H1 (cell line): ENCODE measurements around the gene ANKRD11. TPM values are rescaled to one million over a fixed set of nuclear protein-coding genes. Genes with fewer than 3 reads are reported as not detected.

ENCODE experiments used
- CTCF ChIA-PET: fragments of 300-600 bp; sonication (Branson Sonifier 250); formaldehyde crosslinking; loops from one replicate; lab custom pipeline; 2021; ENCODE audit not compliant: partially characterized antibody; lab: Charles Lee
- POLR2A ChIA-PET: fragments of 300-600 bp; sonication (Branson Sonifier 250); formaldehyde crosslinking; loops from one replicate; lab custom pipeline; 2021; ENCODE audit warnings: inconsistent platforms; ENCODE audit not compliant: partially characterized antibody; lab: Charles Lee
- DNase-seq, 2 experiments: peaks; one replicate each; pipeline versions ENCODE4 v3.0.0 to v3.0.0-alpha.2; 2010 to 2022; ENCODE audit warnings: low spot score in 2 of 2, low read depth in 1 of 2, mixed read lengths in 1 of 2
- FAIRE-seq: peaks from 2 replicates; lab custom pipeline; 2011; peaks lifted over from hg19 to GRCh38; lab: Jason Lieb, UNC
- H2AFZ ChIP-seq: 2 replicates; pipeline ENCODE4 v1.8.1; 2012; ENCODE audit warnings: low read length, inconsistent platforms
- H2AK5ac ChIP-seq: 2 replicates; pipeline ENCODE4 v1.6.1; 2013; ENCODE audit warnings: low read depth, low read length
- H2BK120ac ChIP-seq: replicated peaks from 2 replicates; pipeline ENCODE3; 2013; ENCODE audit warnings: low read depth, low read length, inconsistent platforms
- H2BK12ac ChIP-seq: 2 replicates; pipeline ENCODE4 v1.6.1; 2013; ENCODE audit warnings: low read depth, low read length
- H2BK15ac ChIP-seq: 2 replicates; pipeline ENCODE4 v1.6.1; 2013; ENCODE audit warnings: low read length
- H2BK20ac ChIP-seq: 2 replicates; pipeline ENCODE4 v1.6.1; 2013; ENCODE audit warnings: low read length
- H2BK5ac ChIP-seq: 2 replicates; pipeline ENCODE4 v1.6.1; 2013; ENCODE audit warnings: low read depth, low read length
- H3K14ac ChIP-seq: 2 replicates; pipeline ENCODE4 v1.6.1; 2013; ENCODE audit warnings: inconsistent platforms; ENCODE audit not compliant: insufficient read length
- H3K18ac ChIP-seq: 2 replicates; pipeline ENCODE4 v1.6.1; 2013; ENCODE audit warnings: low read length; ENCODE audit errors: extremely low read depth
- H3K23ac ChIP-seq: 2 replicates; pipeline ENCODE4 v1.6.1; 2013; ENCODE audit warnings: inconsistent platforms; ENCODE audit not compliant: insufficient read length
- H3K23me2 ChIP-seq: 2 replicates; pipeline ENCODE4 v1.6.1; 2013; ENCODE audit warnings: low read depth, low read length
- H3K27ac ChIP-seq: 2 replicates; pipeline ENCODE4 v1.6.1; 2011; ENCODE audit warnings: low read depth, low read length, inconsistent platforms
- H3K27me3 ChIP-seq, 4 experiments: replicated peaks in 1 of 4; 1 replicate in 1 of 4; 2 replicates in 3 of 4; pipeline versions ENCODE4 v1.6.1 to v1.8.1; 2011 to 2013; ENCODE audit warnings: low read length in 3 of 4, mild to moderate bottlenecking in 3 of 4, inconsistent platforms in 2 of 4, mixed read lengths in 2 of 4, moderate library complexity in 1 of 4; ENCODE audit not compliant: control insufficient read depth in 3 of 4, insufficient read depth in 3 of 4; ENCODE audit errors: extremely low read depth in 1 of 4
- H3K36me3 ChIP-seq, 4 experiments: 2 replicates each; pipeline versions ENCODE4 v1.6.1 to v1.8.1; 2011 to 2013; ENCODE audit warnings: mild to moderate bottlenecking in 4 of 4, low read length in 3 of 4, moderate library complexity in 2 of 4, control low read depth in 1 of 4, inconsistent platforms in 1 of 4; ENCODE audit not compliant: insufficient read depth in 4 of 4, control insufficient read depth in 2 of 4
- H3K4ac ChIP-seq: replicated peaks from 2 replicates; pipeline ENCODE3; 2013; ENCODE audit warnings: low read length, low read depth, mixed read lengths, inconsistent platforms; ENCODE audit not compliant: insufficient read length
- H3K4me1 ChIP-seq, 4 experiments: replicated peaks in 1 of 4; 1 replicate in 1 of 4; 2 replicates in 3 of 4; pipeline versions ENCODE4 v1.6.1 to v1.8.1; 2011 to 2013; ENCODE audit warnings: low read length in 3 of 4, inconsistent platforms in 2 of 4, mixed read lengths in 1 of 4; ENCODE audit not compliant: insufficient read depth in 4 of 4, control insufficient read depth in 3 of 4
- H3K4me2 ChIP-seq, 2 experiments: 2 replicates each; pipeline versions ENCODE4 v1.6.1 to v1.8.1; 2011 to 2013; ENCODE audit warnings: low read depth in 2 of 2, low read length in 2 of 2, control low read depth in 1 of 2, inconsistent platforms in 1 of 2, mild to moderate bottlenecking in 1 of 2; ENCODE audit not compliant: insufficient read depth in 1 of 2
- H3K4me3 ChIP-seq, 4 experiments: fragments of 200-600, 300-600 bp in 1 of 4; sonication (generic), shearing (Covaris generic), sonication (Bioruptor Twin) in 1 of 4; 2 replicates each; pipeline versions ENCODE4 v1.5.1 to v1.8.1; 2011 to 2016; ENCODE audit warnings: low read length in 4 of 4, low read depth in 3 of 4, control low read depth in 2 of 4, inconsistent platforms in 2 of 4, mild to moderate bottlenecking in 2 of 4, mixed read lengths in 1 of 4, moderate library complexity in 1 of 4; ENCODE audit not compliant: insufficient read depth in 2 of 4; ENCODE audit errors: extremely low read depth in 1 of 4
- H3K56ac ChIP-seq: replicated peaks from 2 replicates; pipeline ENCODE3; 2013; ENCODE audit warnings: low read depth, mild to moderate bottlenecking, mixed read lengths, low read length, inconsistent platforms; ENCODE audit not compliant: insufficient read length
- H3K79me1 ChIP-seq: 2 replicates; pipeline ENCODE4 v1.6.1; 2013; ENCODE audit warnings: low read depth, low read length, control low read depth
- H3K79me2 ChIP-seq, 2 experiments: 2 replicates each; pipeline versions ENCODE4 v1.6.1 to v1.8.1; 2012 to 2013; ENCODE audit warnings: low read length in 2 of 2, mild to moderate bottlenecking in 2 of 2, inconsistent platforms in 1 of 2; ENCODE audit not compliant: insufficient read depth in 2 of 2, control insufficient read depth in 1 of 2
- H3K9ac ChIP-seq, 4 experiments: replicated peaks in 1 of 4; 1 replicate in 1 of 4; 2 replicates in 3 of 4; pipeline versions ENCODE4 v1.6.1 to v1.8.1; 2011 to 2013; ENCODE audit warnings: low read depth in 3 of 4, low read length in 3 of 4, control low read depth in 2 of 4, mild to moderate bottlenecking in 2 of 4, moderate library complexity in 2 of 4, inconsistent platforms in 1 of 4; ENCODE audit errors: extremely low read depth in 1 of 4
- H3K9me3 ChIP-seq, 2 experiments: 2 replicates each; pipeline versions ENCODE4 v1.6.1 to v1.8.1; 2012 to 2013; ENCODE audit warnings: mild to moderate bottlenecking in 2 of 2, moderate library complexity in 2 of 2, control low read depth in 1 of 2, inconsistent platforms in 1 of 2, low read depth in 1 of 2, low read length in 1 of 2, mixed read lengths in 1 of 2; ENCODE audit not compliant: insufficient read depth in 2 of 2
- H4K20me1 ChIP-seq, 2 experiments: replicated peaks in 1 of 2; 2 replicates each; pipeline versions ENCODE3 to v1.8.1; 2011 to 2013; ENCODE audit warnings: inconsistent platforms in 2 of 2, low read length in 2 of 2, mild to moderate bottlenecking in 1 of 2; ENCODE audit not compliant: insufficient read depth in 2 of 2, control insufficient read depth in 1 of 2
- H4K5ac ChIP-seq: 2 replicates; pipeline ENCODE4 v1.6.1; 2013; ENCODE audit warnings: low read length, low read depth, mixed read lengths, inconsistent platforms; ENCODE audit not compliant: insufficient read length
- H4K8ac ChIP-seq: 2 replicates; pipeline ENCODE4 v1.8.0; 2013; ENCODE audit warnings: mild to moderate bottlenecking, moderate library complexity, low read length, inconsistent platforms; ENCODE audit not compliant: insufficient read depth; ENCODE audit errors: extremely low read depth
- H4K91ac ChIP-seq: replicated peaks from 2 replicates; pipeline ENCODE3; 2013; ENCODE audit warnings: low read length, mixed read lengths, inconsistent platforms; ENCODE audit not compliant: insufficient read length
- CEBPB ChIP-seq: IDR thresholded peaks from 2 replicates; pipeline ENCODE4 v1.6.1; 2012; ENCODE audit warnings: low read depth, low read length
- CHD1 ChIP-seq: IDR thresholded peaks from 2 replicates; pipeline ENCODE4 v1.6.1; 2012; ENCODE audit warnings: low read depth, low read length, improper control_type of control experiment
- CTCF ChIP-seq, 3 experiments: IDR thresholded peaks; 1 replicate in 2 of 3; 2 replicates in 1 of 3; pipeline versions ENCODE4 v1.5.1 to v1.6.1; 2011; ENCODE audit warnings: low read length in 3 of 3, mild to moderate bottlenecking in 3 of 3, inconsistent platforms in 2 of 3, low read depth in 1 of 3, moderate library complexity in 1 of 3; ENCODE audit not compliant: insufficient read depth in 1 of 3; ENCODE audit errors: control extremely low read depth in 1 of 3
- EP300 ChIP-seq, 2 experiments: IDR thresholded peaks; 1 replicate in 1 of 2; 2 replicates in 1 of 2; pipeline ENCODE4 v1.6.1; 2011 to 2012; ENCODE audit warnings: low read depth in 2 of 2, low read length in 2 of 2, mild to moderate bottlenecking in 2 of 2, borderline replicate concordance in 1 of 2, inconsistent platforms in 1 of 2, moderate library complexity in 1 of 2
- KDM4A ChIP-seq: IDR thresholded peaks from one replicate; pipeline ENCODE4 v1.7.1; 2012; ENCODE audit warnings: low read depth, mild to moderate bottlenecking, moderate library complexity, low read length, inconsistent platforms; ENCODE audit not compliant: severe bottlenecking
- NANOG ChIP-seq: IDR thresholded peaks from 2 replicates; pipeline ENCODE4 v1.6.1; 2011; ENCODE audit warnings: low read length, low read depth, mild to moderate bottlenecking, inconsistent platforms; ENCODE audit not compliant: insufficient read depth, poor library complexity, severe bottlenecking
- PHF8 ChIP-seq: fragments of 200-600 bp; sonication (generic); conservative IDR thresholded peaks from 2 replicates; pipeline ENCODE4 v1.7.1; 2012; ENCODE audit warnings: low read depth, mild to moderate bottlenecking, inconsistent platforms, low read length, moderate library complexity
- SP1 ChIP-seq: IDR thresholded peaks from 2 replicates; pipeline ENCODE4 v1.6.1; 2011; ENCODE audit warnings: low read depth, low read length
- WGBS, 2 experiments: shearing (Covaris generic) in 1 of 2; methylation state at CpG; one replicate each; pipeline versions ENCODE4 v1.1.6 to v1.1.7; 2013 to 2015; ENCODE audit warnings: low lambda C conversion rate in 2 of 2, mixed read lengths in 2 of 2, inconsistent platforms in 1 of 2, low coverage in 1 of 2, missing lambda C conversion rate in 1 of 2; ENCODE audit not compliant: insufficient replicate concordance in 2 of 2, insufficient coverage in 1 of 2, insufficient read length in 1 of 2; ENCODE audit errors: extremely low coverage in 1 of 2, missing lambda C conversion rate in 1 of 2; 5-methylcytosine and 5-hydroxymethylcytosine counted together
- polyA plus RNA-seq, 7 experiments: library from polyadenylated mRNA; depleted of rRNA in 3 of 7; stranded (reverse) in 5 of 7; unstranded in 2 of 7; fragments of >200 nt in 5 of 7; fragments of 200-250 nt in 2 of 7; gene quantifications; 1 replicate in 5 of 7; 2 replicates in 1 of 7; 4 replicates in 1 of 7; pipeline versions ENCODE4 v1.2.1 to v1.2.3, GENCODE V29; 2011 to 2013; ENCODE audit warnings: missing spikeins in 2 of 7, mixed read lengths in 2 of 7
- total RNA-seq: library from RNA; stranded (reverse); fragmentation: NEBNext Ultra II Directional; extraction: Animal tissue kit (Norgen Biotek cat#: 25700); gene quantifications from 2 replicates; pipeline ENCODE4 v1.2.1, GENCODE V29; 2021

Gene ANKRD11
- total and polyA plus RNA-seq, 2 of the 8 experiments (the other 6 are each of a cell fraction or from before 2014, with no cell fraction given) = 46.5 to 142 TPM

DNA sequence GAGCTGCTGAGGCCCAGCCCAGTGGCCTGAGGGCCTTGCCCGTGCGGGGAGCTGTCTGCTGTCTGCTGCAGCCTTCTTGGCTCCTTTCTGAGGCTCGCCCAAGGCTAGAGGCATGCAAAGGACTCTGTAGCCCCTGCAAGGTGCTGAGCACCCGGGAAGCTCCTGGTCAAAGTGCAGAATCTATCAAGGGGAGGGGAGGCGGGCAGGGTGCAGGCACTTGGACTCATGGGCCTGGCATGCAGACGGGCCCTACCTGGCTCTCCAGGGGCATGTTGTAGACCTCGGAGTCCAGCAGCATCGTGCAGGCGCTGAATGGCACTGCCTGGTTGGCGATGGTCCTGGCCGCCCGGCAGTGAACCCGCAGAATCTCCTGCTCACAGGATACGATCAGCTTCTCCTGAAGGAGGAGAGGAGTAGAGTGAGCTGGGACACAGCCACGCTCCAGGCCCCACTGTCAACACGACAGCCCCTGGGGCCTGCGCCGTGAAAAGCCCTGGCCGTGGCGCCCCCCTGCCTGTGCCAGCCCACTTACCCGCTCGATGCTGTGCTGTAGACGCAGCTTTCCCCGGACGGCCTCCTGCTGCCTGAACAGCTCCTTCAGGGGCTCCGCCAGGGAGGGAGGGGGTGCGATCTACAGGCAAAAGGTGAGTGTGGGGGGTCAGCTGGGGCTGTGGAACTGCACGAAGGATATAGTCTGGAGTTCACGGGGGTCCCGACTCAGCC lies 215.6 kb downstream of the ANKRD11 start:
- Histone ChIP-seq H4K8ac (no peak overlapping the region), H2AK5ac (no peak overlapping the region), H3K4me2 (no peak overlapping the region), H3K27ac (no peak overlapping the region), H3K79me1 (peaks cover 8% of the 10 kb centered on the region), H2AFZ (no peak overlapping the region), H3K36me3 (peaks cover 12 to 69% (median 41%) of the 10 kb centered on the region in 4 experiments), H3K23me2 (no peaks in the 10 kb centered on the region), H2BK12ac (no peak overlapping the region), H3K27me3 (no peaks in the 10 kb centered on the region), H3K4me3 (no peak overlapping the region), H3K9ac (no peak overlapping the region), H3K4ac (no peak overlapping the region), H2BK5ac (no peak overlapping the region), H3K9me3 (no peaks in the 10 kb centered on the region), H4K20me1 (peaks cover 9 to 16% of the 10 kb centered on the region in 2 experiments), H3K79me2 (peaks cover 0 to 5% of the 10 kb centered on the region in 2 experiments; a peak in 1 of 4 replicates), H2BK120ac (no peak overlapping the region), H4K5ac (no peak overlapping the region), H3K23ac (no peak overlapping the region), H2BK15ac (no peak overlapping the region), H3K56ac (no peak overlapping the region), H4K91ac (no peak overlapping the region), H3K4me1 (no peaks in the 10 kb centered on the region), H3K18ac (no peak overlapping the region), H2BK20ac (no peak overlapping the region), H3K14ac (no peak overlapping the region)
- DNase-seq (no peak), FAIRE-seq (no peak)
- ChIA-PET POLR2A (interaction anchor here (1.4 to 3.5 kb wide), 4 partner anchors 9 to 18 kb away, joined by 3 to 13 read pairs (median 4); no protein-coding TSS in a partner anchor), CTCF (interaction anchor here (1.0 to 4.3 kb wide), 3 partner anchors 8 to 19 kb away, joined by 3 to 28 read pairs (median 7); no protein-coding TSS in a partner anchor)
- WGBS, 2 experiments = 88% methylated on average over 30 of the region's 30 CpGs; no CpG with 5 or more reads in 1 of the 2 experiments
- TF ChIP-seq CEBPB (no peak), CTCF (IDR thresholded peaks at IDR 0.05; ENCODE audit: control extremely low read depth in 1 of 3, insufficient read depth in 1 of 3, low read depth in 1 of 3, low read length in 3 of 3) (no peak), PHF8 (no peak), SP1 (no peak), EP300 (IDR thresholded peaks at IDR 0.05; ENCODE audit: borderline replicate concordance in 1 of 2, low read depth in 2 of 2, low read length in 2 of 2) (no peak), CHD1 (no peak), NANOG (no peak), KDM4A (no peak)
